GM23338 (cell line): ENCODE measurements around the gene ZBTB20.

Source experiments
- CREB1 ChIP-seq: fragments of 250-450 bp; sonication (Bioruptor Pico); IDR thresholded peaks from 2 replicates; pipeline ENCODE4 v1.5.0; 2020; ENCODE audit warnings: low read depth, mild to moderate bottlenecking, moderate library complexity
- EZH2 ChIP-seq: fragments of 200-600 bp; sonication (generic); IDR thresholded peaks from one replicate; pipeline ENCODE4 v1.8.0; 2017; ENCODE audit warnings: antibody characterized with exemption, mild to moderate bottlenecking, low read depth; ENCODE audit not compliant: unreplicated experiment
- EZH2phosphoT487 ChIP-seq: fragments of 200-600 bp; sonication (generic); IDR thresholded peaks from one replicate; pipeline ENCODE4 v1.8.1; 2018; ENCODE audit warnings: antibody characterized with exemption; ENCODE audit not compliant: unreplicated experiment
- NANOG ChIP-seq: IDR thresholded peaks from 2 replicates; pipeline ENCODE4 v1.6.1; 2016; ENCODE audit warnings: antibody characterized with exemption, borderline replicate concordance
- POLR2AphosphoS5 ChIP-seq: IDR thresholded peaks from 2 replicates; pipeline ENCODE4 v1.6.1; 2016; ENCODE audit warnings: antibody characterized with exemption, low read depth
- ZNF331 ChIP-seq: fragments of 250-450 bp; sonication (Bioruptor Pico); IDR thresholded peaks from 2 replicates; pipeline ENCODE4 v1.5.0; 2020; ENCODE audit warnings: low read depth, mild to moderate bottlenecking, moderate library complexity
- TF ChIP-seq, protein P1 (sequence below), 2 experiments: fragments of 200-600 bp in 1 of 2; sonication (generic) in 1 of 2; conservative IDR thresholded peaks; 2 replicates each; pipeline versions ENCODE4 v1.5.1 to v1.6.1; 2016 to 2017; ENCODE audit warnings: antibody characterized with exemption in 2 of 2, low read depth in 2 of 2, mild to moderate bottlenecking in 2 of 2, moderate library complexity in 1 of 2

GRCh38 chr3:114284644-114285043, 862.4 kb downstream of the ZBTB20 start:
- TF ChIP-seq POLR2AphosphoS5, result no peak
- no peak for TF ChIP-seq EZH2phosphoT487
- TF ChIP-seq, protein P1, sequence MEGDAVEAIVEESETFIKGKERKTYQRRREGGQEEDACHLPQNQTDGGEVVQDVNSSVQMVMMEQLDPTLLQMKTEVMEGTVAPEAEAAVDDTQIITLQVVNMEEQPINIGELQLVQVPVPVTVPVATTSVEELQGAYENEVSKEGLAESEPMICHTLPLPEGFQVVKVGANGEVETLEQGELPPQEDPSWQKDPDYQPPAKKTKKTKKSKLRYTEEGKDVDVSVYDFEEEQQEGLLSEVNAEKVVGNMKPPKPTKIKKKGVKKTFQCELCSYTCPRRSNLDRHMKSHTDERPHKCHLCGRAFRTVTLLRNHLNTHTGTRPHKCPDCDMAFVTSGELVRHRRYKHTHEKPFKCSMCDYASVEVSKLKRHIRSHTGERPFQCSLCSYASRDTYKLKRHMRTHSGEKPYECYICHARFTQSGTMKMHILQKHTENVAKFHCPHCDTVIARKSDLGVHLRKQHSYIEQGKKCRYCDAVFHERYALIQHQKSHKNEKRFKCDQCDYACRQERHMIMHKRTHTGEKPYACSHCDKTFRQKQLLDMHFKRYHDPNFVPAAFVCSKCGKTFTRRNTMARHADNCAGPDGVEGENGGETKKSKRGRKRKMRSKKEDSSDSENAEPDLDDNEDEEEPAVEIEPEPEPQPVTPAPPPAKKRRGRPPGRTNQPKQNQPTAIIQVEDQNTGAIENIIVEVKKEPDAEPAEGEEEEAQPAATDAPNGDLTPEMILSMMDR (conservative IDR thresholded peaks at IDR 0.05; ENCODE audit: low read depth in 2 of 2), result no peak
- TF ChIP-seq ZNF331 (CRISPR knock-in tag), result no peak
- no peak for TF ChIP-seq CREB1 (CRISPR knock-in tag)
- no peak for TF ChIP-seq EZH2
- no peak for TF ChIP-seq NANOG
